22Rv1 (cell line): ENCODE data around the gene IL33.

Source experiments
- H3K27ac ChIP-seq: fragments of 450-650 bp; 2 replicates; pipeline ENCODE4 v1.5.1; 2017
- ZFX ChIP-seq: fragments of 450-650 bp; IDR thresholded peaks from 2 replicates; pipeline ENCODE4 v1.6.1; 2017; ENCODE audit warnings: antibody characterized with exemption, borderline replicate concordance
- TF ChIP-seq, protein P1 (sequence below): fragments of 450-650 bp; IDR thresholded peaks from 2 replicates; pipeline ENCODE4 v1.5.1; 2017; ENCODE audit warnings: mild to moderate bottlenecking

The IL33 gene

DNA sequence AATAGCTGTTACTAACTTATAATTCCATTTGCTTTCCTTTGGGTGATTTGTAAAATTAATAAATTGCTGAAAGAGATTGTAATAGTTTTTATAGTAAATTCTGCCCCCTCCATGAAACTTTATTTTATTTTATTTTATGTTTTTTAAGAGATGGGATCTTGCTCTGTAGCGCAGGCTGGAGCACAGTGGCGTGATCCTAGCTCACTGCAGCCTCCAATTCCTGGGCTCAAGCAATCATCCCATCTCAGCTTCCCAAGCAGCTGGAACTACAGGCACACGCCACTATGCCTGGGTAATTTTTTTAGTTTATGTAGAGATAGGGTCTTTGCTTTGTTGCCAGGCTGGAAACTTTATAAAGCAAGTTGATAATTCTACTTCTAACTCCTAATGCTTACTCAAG is 395 bp downstream of the IL33 start:
- H3K27ac ChIP-seq: no peak overlapping the region
- TF ChIP-seq, protein P1, sequence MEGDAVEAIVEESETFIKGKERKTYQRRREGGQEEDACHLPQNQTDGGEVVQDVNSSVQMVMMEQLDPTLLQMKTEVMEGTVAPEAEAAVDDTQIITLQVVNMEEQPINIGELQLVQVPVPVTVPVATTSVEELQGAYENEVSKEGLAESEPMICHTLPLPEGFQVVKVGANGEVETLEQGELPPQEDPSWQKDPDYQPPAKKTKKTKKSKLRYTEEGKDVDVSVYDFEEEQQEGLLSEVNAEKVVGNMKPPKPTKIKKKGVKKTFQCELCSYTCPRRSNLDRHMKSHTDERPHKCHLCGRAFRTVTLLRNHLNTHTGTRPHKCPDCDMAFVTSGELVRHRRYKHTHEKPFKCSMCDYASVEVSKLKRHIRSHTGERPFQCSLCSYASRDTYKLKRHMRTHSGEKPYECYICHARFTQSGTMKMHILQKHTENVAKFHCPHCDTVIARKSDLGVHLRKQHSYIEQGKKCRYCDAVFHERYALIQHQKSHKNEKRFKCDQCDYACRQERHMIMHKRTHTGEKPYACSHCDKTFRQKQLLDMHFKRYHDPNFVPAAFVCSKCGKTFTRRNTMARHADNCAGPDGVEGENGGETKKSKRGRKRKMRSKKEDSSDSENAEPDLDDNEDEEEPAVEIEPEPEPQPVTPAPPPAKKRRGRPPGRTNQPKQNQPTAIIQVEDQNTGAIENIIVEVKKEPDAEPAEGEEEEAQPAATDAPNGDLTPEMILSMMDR: no peak
- no peak for TF ChIP-seq ZFX

DNA sequence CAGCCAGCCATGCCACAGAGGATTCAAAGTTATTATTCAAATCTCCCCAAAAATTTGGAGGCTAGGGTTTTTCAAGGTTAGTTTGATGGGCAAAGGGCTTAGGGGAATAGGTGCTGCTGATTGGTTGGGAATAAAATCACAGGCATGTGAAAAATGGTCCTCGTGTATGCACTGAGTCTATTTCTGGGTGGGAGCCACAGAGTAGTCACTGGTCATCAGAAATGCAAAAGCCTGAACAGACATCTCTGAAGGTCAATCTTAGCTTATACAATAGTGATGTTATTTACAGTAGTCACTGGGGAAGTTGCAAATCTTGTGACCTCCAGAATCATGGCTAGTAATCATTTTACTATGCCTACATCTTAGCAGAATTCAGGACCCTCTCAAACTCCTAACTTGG is 1.3 kb downstream of the IL33 start:
- no peak overlapping the region for H3K27ac ChIP-seq
- TF ChIP-seq ZFX: no peak
- TF ChIP-seq, protein P1: no peak

DNA sequence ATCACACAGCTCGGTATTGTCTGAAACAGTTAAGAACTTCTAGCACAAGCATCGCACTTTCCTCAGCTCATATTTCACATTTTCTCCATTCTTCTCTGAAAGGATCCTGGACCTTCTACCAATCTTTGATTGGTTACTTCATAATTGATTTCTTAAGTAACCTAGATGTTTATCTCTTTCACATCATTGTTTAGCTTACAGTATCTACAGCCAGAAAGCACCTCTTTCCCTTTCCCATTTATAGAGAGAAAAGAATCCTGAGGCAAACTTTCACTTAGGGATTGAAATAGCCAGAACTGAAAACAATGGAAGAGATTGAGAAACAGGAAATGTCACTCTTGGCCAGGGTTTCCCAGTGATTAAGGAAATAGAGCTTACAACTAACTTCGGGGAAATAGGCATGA is 2.5 kb downstream of the IL33 start:
- TF ChIP-seq, protein P1: no peak
- TF ChIP-seq ZFX: no peak
- H3K27ac ChIP-seq: no peak overlapping the region

DNA sequence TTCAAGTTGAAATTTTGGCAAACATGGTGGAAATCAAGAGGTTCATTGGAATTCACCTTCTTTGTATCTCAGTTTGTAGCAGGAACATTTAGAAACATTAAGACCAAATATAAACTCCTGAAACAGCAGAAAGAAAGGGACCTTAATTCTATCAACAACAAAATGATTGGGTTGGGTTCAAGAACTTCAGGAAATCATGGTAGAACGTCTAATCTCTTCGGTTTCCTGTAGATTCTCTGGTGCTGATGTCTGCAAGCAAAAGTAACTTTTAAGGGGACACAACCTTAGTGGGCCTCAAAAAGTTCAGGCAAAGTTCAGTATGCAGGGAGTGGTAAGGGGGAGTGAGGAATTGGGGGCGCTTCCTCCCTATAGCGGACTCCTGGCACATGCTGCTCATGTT is 3.4 kb downstream of the IL33 start:
- TF ChIP-seq, protein P1: no peak
- no peak for TF ChIP-seq ZFX
- H3K27ac ChIP-seq: no peak overlapping the region

DNA sequence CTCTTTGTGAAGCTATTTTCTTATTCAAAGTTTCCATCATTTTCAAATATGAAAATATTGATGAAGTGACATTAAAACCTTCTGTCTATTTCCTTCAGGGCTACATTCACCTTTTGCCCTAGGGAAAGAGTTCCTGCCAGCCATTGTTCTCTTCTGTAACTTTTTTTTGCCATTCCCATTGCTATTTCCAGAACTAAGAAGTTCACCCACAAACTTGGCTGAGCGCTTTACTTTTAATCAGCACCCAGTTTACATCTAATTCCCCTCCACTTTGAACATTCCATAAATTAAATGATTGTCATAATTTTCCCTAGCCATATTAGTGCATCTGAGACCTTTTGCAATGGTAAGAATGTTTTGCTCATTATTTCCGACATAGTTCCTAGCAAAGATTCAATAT is 4.4 kb downstream of the IL33 start:
- no peak for TF ChIP-seq ZFX
- TF ChIP-seq, protein P1: no peak
- H3K27ac ChIP-seq: no peak overlapping the region

DNA sequence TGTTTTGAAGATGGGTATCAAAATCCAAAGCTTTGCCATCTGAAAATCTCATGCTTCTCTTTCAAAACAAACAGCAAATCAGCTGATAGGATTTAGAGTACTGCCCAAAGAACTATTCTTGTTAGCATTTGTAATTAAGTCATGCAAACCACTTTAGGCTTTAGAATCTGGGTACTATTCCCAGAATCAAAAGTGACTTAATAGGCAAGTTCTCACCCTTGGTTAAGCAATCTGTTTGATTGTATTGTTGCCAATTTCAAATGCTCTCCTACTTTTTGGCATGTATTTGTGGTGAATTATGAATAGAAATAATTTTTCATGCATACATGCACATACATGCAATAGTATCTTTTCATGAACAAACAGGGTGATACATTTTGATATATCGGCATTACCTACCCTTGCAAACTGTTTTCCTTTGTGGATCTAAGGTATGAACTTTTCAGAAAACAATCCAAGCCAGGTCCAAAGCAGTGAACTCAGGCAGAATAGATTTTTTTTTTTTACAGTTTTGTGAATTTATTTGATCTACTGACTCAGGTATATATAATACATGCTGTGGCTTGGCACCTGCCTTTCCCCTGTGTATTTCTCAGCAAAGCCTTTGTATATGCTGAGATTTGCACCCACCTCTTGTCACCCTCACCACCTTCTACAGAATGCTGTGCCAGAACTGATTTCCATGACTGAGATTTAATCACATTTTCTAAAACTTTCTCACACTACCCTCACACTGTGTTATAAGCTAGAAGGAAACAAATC is 9.0 kb downstream of the IL33 start:
- H3K27ac ChIP-seq: no peak overlapping the region
- TF ChIP-seq ZFX: no peak
- TF ChIP-seq, protein P1: no peak

DNA sequence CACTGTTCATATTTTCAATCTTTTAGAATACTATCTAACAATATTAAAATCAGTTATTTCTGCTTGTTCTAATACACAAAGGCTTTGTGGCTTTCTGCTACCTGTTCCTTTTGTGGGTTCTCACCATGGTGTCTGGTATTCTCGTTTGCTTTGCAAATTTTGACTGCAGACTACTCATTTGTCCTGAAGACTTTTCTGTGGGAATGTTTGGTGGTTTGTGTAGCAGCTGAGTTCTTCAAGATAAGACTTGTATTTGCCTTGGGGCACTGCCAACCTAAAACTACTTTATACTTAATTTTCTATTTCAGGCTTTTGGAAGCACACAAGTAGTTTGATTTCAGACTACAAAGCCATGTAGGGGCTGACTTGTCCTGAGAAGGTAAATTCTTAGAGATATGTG is 11.1 kb downstream of the IL33 start:
- no peak overlapping the region for H3K27ac ChIP-seq
- TF ChIP-seq, protein P1: no peak
- no peak for TF ChIP-seq ZFX
